ENCODE results near the gene TMEM184A. TPM values are rescaled to one million over a fixed set of nuclear protein-coding genes. Genes with fewer than 3 reads are reported as not detected.

TMEM184A gene
- total and polyA plus RNA-seq, 2 of the 13 experiments (the other 11 are each of a cell fraction or from before 2014, with no cell fraction given): 9.5 to 20.4 TPM

DNA sequence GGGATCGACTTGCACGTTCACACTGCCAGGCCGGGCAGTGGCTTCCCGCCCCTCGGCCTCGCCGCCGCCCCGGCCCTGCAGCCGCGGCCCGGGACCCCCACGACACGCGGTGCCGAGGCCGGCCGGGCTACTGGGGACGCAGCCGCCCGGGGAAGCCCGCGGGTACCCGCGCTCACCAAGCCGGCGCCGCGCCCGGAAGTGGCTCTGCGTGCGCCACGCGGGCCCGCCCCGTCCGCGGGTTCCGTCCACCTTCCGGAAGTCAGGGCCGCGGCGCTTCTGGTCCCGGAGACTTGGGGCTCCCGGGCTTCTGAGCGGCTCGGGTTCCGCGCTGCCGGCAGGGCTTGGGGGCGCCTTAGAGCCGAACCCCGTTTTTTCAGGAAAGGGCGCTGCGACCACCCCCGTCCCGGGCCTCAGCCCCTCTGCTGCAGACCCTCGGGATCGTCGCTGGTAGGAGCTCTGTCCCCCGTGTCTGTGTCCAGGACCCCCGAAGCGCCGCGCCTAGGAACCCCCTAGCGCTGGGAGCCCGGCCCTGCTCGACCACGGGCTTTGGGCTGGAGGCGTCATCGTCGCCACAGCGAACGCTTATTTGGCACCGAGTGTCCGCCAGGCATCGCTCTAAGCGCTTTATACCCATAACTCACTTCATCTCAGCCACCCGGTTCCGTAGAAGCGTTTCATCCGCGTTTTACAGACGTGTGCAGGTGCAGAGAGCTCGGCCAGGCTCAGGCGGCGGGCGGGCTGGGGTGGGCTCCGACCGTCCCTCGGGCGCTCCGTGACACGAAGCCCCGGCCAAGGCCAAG, 14.0 kb upstream of the TMEM184A start, which contains the start of gene PSMG3 (continued):
- TF ChIP-seq, protein P1, sequence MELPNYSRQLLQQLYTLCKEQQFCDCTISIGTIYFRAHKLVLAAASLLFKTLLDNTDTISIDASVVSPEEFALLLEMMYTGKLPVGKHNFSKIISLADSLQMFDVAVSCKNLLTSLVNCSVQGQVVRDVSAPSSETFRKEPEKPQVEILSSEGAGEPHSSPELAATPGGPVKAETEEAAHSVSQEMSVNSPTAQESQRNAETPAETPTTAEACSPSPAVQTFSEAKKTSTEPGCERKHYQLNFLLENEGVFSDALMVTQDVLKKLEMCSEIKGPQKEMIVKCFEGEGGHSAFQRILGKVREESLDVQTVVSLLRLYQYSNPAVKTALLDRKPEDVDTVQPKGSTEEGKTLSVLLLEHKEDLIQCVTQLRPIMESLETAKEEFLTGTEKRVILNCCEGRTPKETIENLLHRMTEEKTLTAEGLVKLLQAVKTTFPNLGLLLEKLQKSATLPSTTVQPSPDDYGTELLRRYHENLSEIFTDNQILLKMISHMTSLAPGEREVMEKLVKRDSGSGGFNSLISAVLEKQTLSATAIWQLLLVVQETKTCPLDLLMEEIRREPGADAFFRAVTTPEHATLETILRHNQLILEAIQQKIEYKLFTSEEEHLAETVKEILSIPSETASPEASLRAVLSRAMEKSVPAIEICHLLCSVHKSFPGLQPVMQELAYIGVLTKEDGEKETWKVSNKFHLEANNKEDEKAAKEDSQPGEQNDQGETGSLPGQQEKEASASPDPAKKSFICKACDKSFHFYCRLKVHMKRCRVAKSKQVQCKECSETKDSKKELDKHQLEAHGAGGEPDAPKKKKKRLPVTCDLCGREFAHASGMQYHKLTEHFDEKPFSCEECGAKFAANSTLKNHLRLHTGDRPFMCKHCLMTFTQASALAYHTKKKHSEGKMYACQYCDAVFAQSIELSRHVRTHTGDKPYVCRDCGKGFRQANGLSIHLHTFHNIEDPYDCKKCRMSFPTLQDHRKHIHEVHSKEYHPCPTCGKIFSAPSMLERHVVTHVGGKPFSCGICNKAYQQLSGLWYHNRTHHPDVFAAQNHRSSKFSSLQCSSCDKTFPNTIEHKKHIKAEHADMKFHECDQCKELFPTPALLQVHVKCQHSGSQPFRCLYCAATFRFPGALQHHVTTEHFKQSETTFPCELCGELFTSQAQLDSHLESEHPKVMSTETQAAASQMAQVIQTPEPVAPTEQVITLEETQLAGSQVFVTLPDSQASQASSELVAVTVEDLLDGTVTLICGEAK (IDR thresholded peaks at IDR 0.05): peak; percentile 90
- TF ChIP-seq, protein P1 (CRISPR knock-in tag; IDR thresholded peaks at IDR 0.05): peak; percentile 26; the same call in 1 of the 2 replicates
- peak; percentile 47; the same call in 1 of the 2 replicates for TF ChIP-seq ZNF709 (CRISPR knock-in tag; IDR thresholded peaks at IDR 0.05)
- TF ChIP-seq ATM (IDR thresholded peaks at IDR 0.05; ENCODE audit: borderline replicate concordance): no peak
- TF ChIP-seq, protein P2, sequence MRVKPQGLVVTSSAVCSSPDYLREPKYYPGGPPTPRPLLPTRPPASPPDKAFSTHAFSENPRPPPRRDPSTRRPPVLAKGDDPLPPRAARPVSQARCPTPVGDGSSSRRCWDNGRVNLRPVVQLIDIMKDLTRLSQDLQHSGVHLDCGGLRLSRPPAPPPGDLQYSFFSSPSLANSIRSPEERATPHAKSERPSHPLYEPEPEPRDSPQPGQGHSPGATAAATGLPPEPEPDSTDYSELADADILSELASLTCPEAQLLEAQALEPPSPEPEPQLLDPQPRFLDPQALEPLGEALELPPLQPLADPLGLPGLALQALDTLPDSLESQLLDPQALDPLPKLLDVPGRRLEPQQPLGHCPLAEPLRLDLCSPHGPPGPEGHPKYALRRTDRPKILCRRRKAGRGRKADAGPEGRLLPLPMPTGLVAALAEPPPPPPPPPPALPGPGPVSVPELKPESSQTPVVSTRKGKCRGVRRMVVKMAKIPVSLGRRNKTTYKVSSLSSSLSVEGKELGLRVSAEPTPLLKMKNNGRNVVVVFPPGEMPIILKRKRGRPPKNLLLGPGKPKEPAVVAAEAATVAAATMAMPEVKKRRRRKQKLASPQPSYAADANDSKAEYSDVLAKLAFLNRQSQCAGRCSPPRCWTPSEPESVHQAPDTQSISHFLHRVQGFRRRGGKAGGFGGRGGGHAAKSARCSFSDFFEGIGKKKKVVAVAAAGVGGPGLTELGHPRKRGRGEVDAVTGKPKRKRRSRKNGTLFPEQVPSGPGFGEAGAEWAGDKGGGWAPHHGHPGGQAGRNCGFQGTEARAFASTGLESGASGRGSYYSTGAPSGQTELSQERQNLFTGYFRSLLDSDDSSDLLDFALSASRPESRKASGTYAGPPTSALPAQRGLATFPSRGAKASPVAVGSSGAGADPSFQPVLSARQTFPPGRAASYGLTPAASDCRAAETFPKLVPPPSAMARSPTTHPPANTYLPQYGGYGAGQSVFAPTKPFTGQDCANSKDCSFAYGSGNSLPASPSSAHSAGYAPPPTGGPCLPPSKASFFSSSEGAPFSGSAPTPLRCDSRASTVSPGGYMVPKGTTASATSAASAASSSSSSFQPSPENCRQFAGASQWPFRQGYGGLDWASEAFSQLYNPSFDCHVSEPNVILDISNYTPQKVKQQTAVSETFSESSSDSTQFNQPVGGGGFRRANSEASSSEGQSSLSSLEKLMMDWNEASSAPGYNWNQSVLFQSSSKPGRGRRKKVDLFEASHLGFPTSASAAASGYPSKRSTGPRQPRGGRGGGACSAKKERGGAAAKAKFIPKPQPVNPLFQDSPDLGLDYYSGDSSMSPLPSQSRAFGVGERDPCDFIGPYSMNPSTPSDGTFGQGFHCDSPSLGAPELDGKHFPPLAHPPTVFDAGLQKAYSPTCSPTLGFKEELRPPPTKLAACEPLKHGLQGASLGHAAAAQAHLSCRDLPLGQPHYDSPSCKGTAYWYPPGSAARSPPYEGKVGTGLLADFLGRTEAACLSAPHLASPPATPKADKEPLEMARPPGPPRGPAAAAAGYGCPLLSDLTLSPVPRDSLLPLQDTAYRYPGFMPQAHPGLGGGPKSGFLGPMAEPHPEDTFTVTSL (CRISPR knock-in tag; IDR thresholded peaks at IDR 0.05; ENCODE audit: borderline replicate concordance): peak; percentile 19; the same call in 1 of the 2 replicates
- no peak; the same call in 1 of the 2 replicates for TF ChIP-seq ZNF615 (CRISPR knock-in tag; IDR thresholded peaks at IDR 0.05; ENCODE audit: borderline replicate concordance)
- TF ChIP-seq ZNF446 (CRISPR knock-in tag; IDR thresholded peaks at IDR 0.05): peak; percentile 49
- TF ChIP-seq, protein P3, sequence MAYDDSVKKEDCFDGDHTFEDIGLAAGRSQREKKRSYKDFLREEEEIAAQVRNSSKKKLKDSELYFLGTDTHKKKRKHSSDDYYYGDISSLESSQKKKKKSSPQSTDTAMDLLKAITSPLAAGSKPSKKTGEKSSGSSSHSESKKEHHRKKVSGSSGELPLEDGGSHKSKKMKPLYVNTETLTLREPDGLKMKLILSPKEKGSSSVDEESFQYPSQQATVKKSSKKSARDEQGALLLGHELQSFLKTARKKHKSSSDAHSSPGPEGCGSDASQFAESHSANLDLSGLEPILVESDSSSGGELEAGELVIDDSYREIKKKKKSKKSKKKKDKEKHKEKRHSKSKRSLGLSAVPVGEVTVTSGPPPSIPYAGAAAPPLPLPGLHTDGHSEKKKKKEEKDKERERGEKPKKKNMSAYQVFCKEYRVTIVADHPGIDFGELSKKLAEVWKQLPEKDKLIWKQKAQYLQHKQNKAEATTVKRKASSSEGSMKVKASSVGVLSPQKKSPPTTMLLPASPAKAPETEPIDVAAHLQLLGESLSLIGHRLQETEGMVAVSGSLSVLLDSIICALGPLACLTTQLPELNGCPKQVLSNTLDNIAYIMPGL (CRISPR knock-in tag; IDR thresholded peaks at IDR 0.05; ENCODE audit: borderline replicate concordance in 1 of 2, low read depth in 1 of 2): peak; percentile 85 to 97
- TF ChIP-seq ZNF317 (CRISPR knock-in tag; IDR thresholded peaks at IDR 0.05): no peak
- no peak for TF ChIP-seq RFXANK (CRISPR knock-in tag; IDR thresholded peaks at IDR 0.05)
- no peak for TF ChIP-seq PCBP2 (optimal IDR thresholded peaks at IDR 0.05; ENCODE audit: low read depth, low read length, poor library complexity, severe bottlenecking)

Measured in HepG2 (cell line).